ENCODE data around the gene SLC18A3. TPM values are rescaled to one million over a fixed set of nuclear protein-coding genes. Genes with fewer than 3 reads are reported as not detected.

SLC18A3 gene
- total RNA-seq, 1 experiment from 2014 or later, result not detected

- Histone ChIP-seq H4K20me1 (ENCODE audit: insufficient read depth) (no peaks in the 10 kb centered on the region), H2AFZ (ENCODE audit: low read depth, low read length, poor library complexity, severe bottlenecking) (no peak overlapping the region), H3K9me3 (ENCODE audit: control insufficient read depth in 1 of 2, insufficient read depth in 1 of 2, low read depth in 1 of 2, low read length in 2 of 2) (no peaks in the 10 kb centered on the region), H3K9ac (ENCODE audit: low read length) (no peak overlapping the region), H3K4me2 (ENCODE audit: low read length) (no peak overlapping the region), H3K79me2 (ENCODE audit: insufficient read depth, low read length) (no peaks in the 10 kb centered on the region), H3K36me3 (ENCODE audit: control insufficient read depth in 1 of 2, insufficient read depth in 2 of 2, low read length in 2 of 2) (no peaks in the 10 kb centered on the region), H3K27ac (ENCODE audit: low read depth, low read length) (no peak overlapping the region), H3K4me1 (ENCODE audit: control insufficient read depth in 1 of 2, insufficient read depth in 2 of 2, low read length in 2 of 2) (peaks cover 0 to 4% of the 10 kb centered on the region in 2 experiments; a peak in 1 of 4 replicates), H3K27me3 (ENCODE audit: insufficient read depth, low read length) (peaks cover 7% of the 10 kb centered on the region; the same call in 1 of the 2 replicates), H3K9me2 (ENCODE audit: insufficient read depth) (no peaks in the 10 kb centered on the region), H3K4me3 (replicated peaks in 1 of 2; ENCODE audit: low read depth in 1 of 2, low read length in 2 of 2) (no peak overlapping the region)
- no TSS peak for BruUV-seq (replicated peaks)
- DNase-seq (ENCODE audit: low read depth, low spot score) (no peak), ATAC-seq (no peak)
- intact Hi-C loops (cut with micrococcal nuclease), result no loop called here
- ChIA-PET CTCF (no interaction called here), RAD21 (ENCODE audit: low non-redundant PET in 1 of 2, low total read pairs in 2 of 2, uncharacterized antibody in 2 of 2, unreplicated experiment in 2 of 2) (no interaction called here), POLR2A (no interaction called here)
- TF ChIP-seq SIN3A (IDR thresholded peaks at IDR 0.05; ENCODE audit: low read depth), result no peak
- no peak for TF ChIP-seq RAD21 (IDR thresholded peaks at IDR 0.05; ENCODE audit: low read depth)
- no peak for TF ChIP-seq EZH2 (IDR thresholded peaks at IDR 0.05)
- no peak for TF ChIP-seq FOSL1 (IDR thresholded peaks at IDR 0.05; ENCODE audit: low read depth)
- TF ChIP-seq REST (IDR thresholded peaks at IDR 0.05; ENCODE audit: low read depth), result no peak
- no peak for TF ChIP-seq ELF1 (IDR thresholded peaks at IDR 0.05; ENCODE audit: borderline replicate concordance, low read depth)
- TF ChIP-seq SP1 (IDR thresholded peaks at IDR 0.05; ENCODE audit: low read depth), result no peak
- TF ChIP-seq ZNF274 (IDR thresholded peaks at IDR 0.05; ENCODE audit: low read depth, low read length), result no peak
- no peak for TF ChIP-seq ATF3 (IDR thresholded peaks at IDR 0.05)
- TF ChIP-seq JUND (IDR thresholded peaks at IDR 0.05), result no peak
- TF ChIP-seq ZFX (IDR thresholded peaks at IDR 0.05), result no peak
- TF ChIP-seq POLR2AphosphoS5 (IDR thresholded peaks at IDR 0.05; ENCODE audit: low read depth, low read length), result no peak
- no peak for TF ChIP-seq CEBPB (IDR thresholded peaks at IDR 0.05; ENCODE audit: low read depth)
These were observed 21.9 kb downstream of the SLC18A3 start for GRCh38 chr10:49631975-49632374.

Data from HCT116 (cell line).